Urinary bladder (tissue), 4 donors: ENCODE data around the gene MDM1. TPM values are rescaled to one million over a fixed set of nuclear protein-coding genes. Genes with fewer than 3 reads are reported as not detected.
A peak's percentile ranks its signal among the peaks of the same experiment; 100 is the strongest.

Experiments
- DNase-seq: peaks from one replicate; pipeline ENCODE4 v3.0.0-alpha.2; 2015; ENCODE audit errors: extremely low spot score
- H3K27ac ChIP-seq: one replicate; pipeline ENCODE4 v1.5.1; 2013; ENCODE audit warnings: low read depth, mild to moderate bottlenecking, moderate library complexity
- H3K36me3 ChIP-seq: one replicate; pipeline ENCODE4 v1.6.1; 2013; ENCODE audit warnings: mild to moderate bottlenecking, moderate library complexity; ENCODE audit not compliant: insufficient read depth
- H3K4me1 ChIP-seq: one replicate; pipeline ENCODE4 v1.6.1; 2013; ENCODE audit warnings: mild to moderate bottlenecking, moderate library complexity; ENCODE audit not compliant: insufficient read depth
- H3K4me3 ChIP-seq: one replicate; pipeline ENCODE4 v1.5.1; 2013; ENCODE audit warnings: low read depth, low read length
- WGBS: extraction: QIAGEN DNeasy Blood & Tissue Kit; methylation state at CpG from one replicate; pipeline ENCODE4 v1.1.7; 2013; 5-methylcytosine and 5-hydroxymethylcytosine counted together
- polyA plus RNA-seq: library from polyadenylated mRNA; stranded (reverse); fragments of 200-250 nt; gene quantifications from one replicate; pipeline ENCODE4 v1.2.3, GENCODE V29; 2013
- total RNA-seq: library from RNA; depleted of rRNA; stranded (reverse); fragments of >200 nt; gene quantifications from one replicate; pipeline ENCODE4 v1.2.3, GENCODE V29; 2014
- donor health status: healthy with polysubstance abuse.
- donor health status: healthy.

MDM1 gene
- total and polyA plus RNA-seq, 2 donors = 22.5 to 60.7 TPM

- WGBS = 73% methylated on average over 3 of the region's 3 CpGs
- no peak overlapping the region for H3K4me3 ChIP-seq
- H3K27ac ChIP-seq = no peak overlapping the region
- DNase-seq = no peak
- no peaks in the 10 kb centered on the region for H3K4me1 ChIP-seq
- H3K36me3 ChIP-seq = peaks cover 4% of the 10 kb centered on the region
Observed at GRCh38 chr12:68324531-68324930, 7.6 kb downstream of the MDM1 start.

- no peaks in the 10 kb centered on the region for H3K36me3 ChIP-seq
- H3K4me3 ChIP-seq = no peak overlapping the region
- DNase-seq = no peak
- H3K27ac ChIP-seq = no peak overlapping the region
- WGBS = 73% methylated on average over 2 of the region's 2 CpGs
- no peaks in the 10 kb centered on the region for H3K4me1 ChIP-seq
Observed at GRCh38 chr12:68321140-68321539, 11.0 kb downstream of the MDM1 start.

GRCh38 chr12:68319988-68320623 is 12.1 kb downstream of the MDM1 start:
- Histone ChIP-seq H3K4me3 (no peak overlapping the region), H3K36me3 (no peaks in the 10 kb centered on the region), H3K27ac (peak overlapping the region; percentile 72), H3K4me1 (no peaks in the 10 kb centered on the region)
- 27% methylated on average over 11 of the region's 11 CpGs for WGBS
- peak; percentile 14 for DNase-seq

- WGBS = 92% methylated on average over 1 of the region's 1 CpG
- no peaks in the 10 kb centered on the region for H3K4me1 ChIP-seq
- H3K27ac ChIP-seq = no peak overlapping the region
- H3K4me3 ChIP-seq = no peak overlapping the region
- DNase-seq = peak; percentile 21
- no peaks in the 10 kb centered on the region for H3K36me3 ChIP-seq
Observed at GRCh38 chr12:68317047-68317667, 15.0 kb downstream of the MDM1 start.

GRCh38 chr12:68310370-68310769 is 21.8 kb downstream of the MDM1 start:
- H3K4me3 ChIP-seq = no peak overlapping the region
- H3K27ac ChIP-seq = no peak overlapping the region
- H3K4me1 ChIP-seq = no peaks in the 10 kb centered on the region
- DNase-seq = no peak
- peaks cover 4% of the 10 kb centered on the region for H3K36me3 ChIP-seq
- 73% methylated on average over 2 of the region's 2 CpGs for WGBS

GRCh38 chr12:68306564-68306963 is 25.6 kb downstream of the MDM1 start:
- WGBS = 89% methylated on average over 1 of the region's 1 CpG
- Histone ChIP-seq H3K27ac (no peak overlapping the region), H3K4me1 (no peaks in the 10 kb centered on the region), H3K4me3 (no peak overlapping the region), H3K36me3 (peaks cover 4% of the 10 kb centered on the region)
- DNase-seq = no peak

GRCh38 chr12:68305278-68305677 is 26.9 kb downstream of the MDM1 start:
- no peak overlapping the region for H3K4me3 ChIP-seq
- H3K4me1 ChIP-seq = no peaks in the 10 kb centered on the region
- H3K36me3 ChIP-seq = peaks cover 5% of the 10 kb centered on the region
- no peak for DNase-seq
- 91% methylated on average over 3 of the region's 3 CpGs for WGBS
- no peak overlapping the region for H3K27ac ChIP-seq

- 95% methylated on average over 3 of the region's 3 CpGs for WGBS
- no peak for DNase-seq
- Histone ChIP-seq H3K27ac (no peak overlapping the region), H3K4me1 (no peaks in the 10 kb centered on the region), H3K36me3 (peaks cover 3% of the 10 kb centered on the region), H3K4me3 (no peak overlapping the region)
Observed at GRCh38 chr12:68304626-68305025, 27.5 kb downstream of the MDM1 start.

- no peak overlapping the region for H3K4me3 ChIP-seq
- H3K36me3 ChIP-seq = peaks cover 3% of the 10 kb centered on the region
- H3K4me1 ChIP-seq = no peaks in the 10 kb centered on the region
- DNase-seq = no peak
- H3K27ac ChIP-seq = no peak overlapping the region
- WGBS = 54% methylated on average over 6 of the region's 6 CpGs
Observed at GRCh38 chr12:68303850-68304249, 28.3 kb downstream of the MDM1 start.

- WGBS = 76% methylated on average over 4 of the region's 4 CpGs
- no peak for DNase-seq
- no peak overlapping the region for H3K4me3 ChIP-seq
- H3K4me1 ChIP-seq = no peaks in the 10 kb centered on the region
- no peak overlapping the region for H3K27ac ChIP-seq
- peaks cover 3% of the 10 kb centered on the region for H3K36me3 ChIP-seq
Observed at GRCh38 chr12:68297929-68298328, 34.2 kb downstream of the MDM1 start.

GRCh38 chr12:68294251-68294650 is 37.9 kb downstream of the MDM1 start:
- Histone ChIP-seq H3K36me3 (peaks cover 2% of the 10 kb centered on the region), H3K4me1 (no peaks in the 10 kb centered on the region), H3K27ac (no peak overlapping the region), H3K4me3 (no peak overlapping the region)
- DNase-seq = no peak
- 24% methylated on average over 2 of the region's 2 CpGs for WGBS

- H3K4me1 ChIP-seq = no peaks in the 10 kb centered on the region
- peaks cover 2% of the 10 kb centered on the region for H3K36me3 ChIP-seq
- DNase-seq = no peak
- no peak overlapping the region for H3K27ac ChIP-seq
- H3K4me3 ChIP-seq = no peak overlapping the region
Observed at GRCh38 chr12:68293347-68293746, 38.8 kb downstream of the MDM1 start.

GRCh38 chr12:68292151-68292943 is 39.8 kb downstream of the MDM1 start:
- no peak for DNase-seq
- H3K36me3 ChIP-seq = peaks cover 2% of the 10 kb centered on the region
- 89% methylated on average over 9 of the region's 9 CpGs for WGBS
- no peak overlapping the region for H3K27ac ChIP-seq
- no peaks in the 10 kb centered on the region for H3K4me1 ChIP-seq
- no peak overlapping the region for H3K4me3 ChIP-seq
